A549 (cell line): ENCODE results near the gene FBXO11. TPM values are rescaled to one million over a fixed set of nuclear protein-coding genes. Genes with fewer than 3 reads are reported as not detected.

ENCODE experiments used
- ATAC-seq, 2 experiments: fragments of 200-7000 bp in 1 of 2; fragments of >200 bp in 1 of 2; cut with Nextera tagmentation in 1 of 2; cut with Tn5 transposase in 1 of 2; 3 replicates each; pipeline versions ENCODE4 v1.8.0 to v1.9.1; 2018 to 2020; ENCODE audit warnings: mild to moderate bottlenecking in 1 of 2, moderate library complexity in 1 of 2
- CTCF ChIA-PET: fragments of 300-600 bp; sonication (Branson Sonifier 250); formaldehyde crosslinking; extraction: SDS; loops from one replicate; lab custom pipeline; 2021; ENCODE audit warnings: antibody characterized with exemption, inconsistent platforms; lab: Yijun Ruan, JAX
- POLR2A ChIA-PET: fragments of 350-600 bp; formaldehyde crosslinking; extraction: SDS; loops from one replicate; lab custom pipeline; 2021; ENCODE audit warnings: antibody characterized with exemption, inconsistent platforms; lab: Yijun Ruan, JAX
- DNase-seq, 2 experiments: peaks; one replicate each; pipeline versions ENCODE4 v3.0.0 to v3.0.0-alpha.2; 2011 to 2016; ENCODE audit warnings: low read depth in 1 of 2, low spot score in 1 of 2
- FAIRE-seq: peaks from 2 replicates; lab custom pipeline; 2011; peaks lifted over from hg19 to GRCh38; lab: Jason Lieb, UNC
- H3K27ac ChIP-seq, 2 experiments: fragments of >200 bp; sonication (Bioruptor Twin); formaldehyde crosslinking; 3 replicates each; pipeline ENCODE4 v1.5.1; 2016 to 2017
- H3K4me1 ChIP-seq: fragments of >200 bp; sonication (Bioruptor Twin); formaldehyde crosslinking; 3 replicates; pipeline ENCODE4 v1.6.1; 2016
- H3K4me2 ChIP-seq: fragments of >200 bp; sonication (Bioruptor Twin); formaldehyde crosslinking; 3 replicates; pipeline ENCODE4 v1.6.1; 2016
- H3K4me3 ChIP-seq: fragments of >200 bp; sonication (Bioruptor Twin); formaldehyde crosslinking; 3 replicates; pipeline ENCODE4 v1.5.1; 2016
- H3K9me3 ChIP-seq: fragments of >200 bp; sonication (Bioruptor Twin); formaldehyde crosslinking; 3 replicates; pipeline ENCODE4 v1.6.1; 2016
- CEBPB ChIP-seq, 2 experiments: fragments of >200 bp in 1 of 2; sonication (Bioruptor Twin) in 1 of 2; formaldehyde crosslinking in 1 of 2; IDR thresholded peaks; 2 replicates each; pipeline ENCODE4 v1.6.1; 2012 to 2016
- CHD2 ChIP-seq: fragments of 150-350 bp; IDR thresholded peaks from 2 replicates; pipeline ENCODE4 v1.6.1; 2014; ENCODE audit warnings: low read length; ENCODE audit not compliant: partially characterized antibody
- EHF ChIP-seq: fragments of 250-450 bp; sonication (Bioruptor Pico); IDR thresholded peaks from 2 replicates; pipeline ENCODE4 v1.5.0; 2020; ENCODE audit warnings: mild to moderate bottlenecking
- EP300 ChIP-seq, 2 experiments: fragments of >200 bp; sonication (Bioruptor Twin); formaldehyde crosslinking; IDR thresholded peaks; 2 replicates in 1 of 2; 3 replicates in 1 of 2; pipeline ENCODE4 v1.6.1; 2016 to 2017
- ESRRA ChIP-seq: fragments of 150-350 bp; IDR thresholded peaks from 2 replicates; pipeline ENCODE4 v1.6.1; 2014; ENCODE audit warnings: mild to moderate bottlenecking, low read length, borderline replicate concordance
- FOSB ChIP-seq: fragments of 250-450 bp; sonication (Bioruptor Pico); IDR thresholded peaks from 2 replicates; pipeline ENCODE4 v1.5.0; 2020; ENCODE audit warnings: mild to moderate bottlenecking, moderate library complexity
- FOSL2 ChIP-seq, 2 experiments: fragments of 450-650 bp in 1 of 2; fragments of >200 bp in 1 of 2; sonication (Bioruptor Twin) in 1 of 2; formaldehyde crosslinking; IDR thresholded peaks; 2 replicates each; pipeline versions ENCODE4 v1.5.0 to v1.6.1; 2016 to 2020; ENCODE audit warnings: mild to moderate bottlenecking in 1 of 2, moderate library complexity in 1 of 2
- FOXS1 ChIP-seq: fragments of 250-450 bp; sonication (Bioruptor Pico); IDR thresholded peaks from 2 replicates; pipeline ENCODE4 v1.5.0; 2020; ENCODE audit warnings: mild to moderate bottlenecking, moderate library complexity
- HDAC2 ChIP-seq: fragments of 200-600 bp; sonication (generic); IDR thresholded peaks from 2 replicates; pipeline ENCODE4 v1.6.1; 2016
- HEYL ChIP-seq: fragments of 250-450 bp; sonication (Bioruptor Pico); IDR thresholded peaks from 2 replicates; pipeline ENCODE4 v1.8.0; 2021; ENCODE audit warnings: mild to moderate bottlenecking, moderate library complexity
- HOXB13 ChIP-seq: fragments of 250-450 bp; sonication (Bioruptor Pico); IDR thresholded peaks from 2 replicates; pipeline ENCODE4 v1.5.0; 2020; ENCODE audit warnings: low read depth, mild to moderate bottlenecking, moderate library complexity
- HOXB5 ChIP-seq: fragments of 250-450 bp; sonication (Bioruptor Pico); IDR thresholded peaks from 2 replicates; pipeline ENCODE4 v1.5.0; 2020; ENCODE audit warnings: mild to moderate bottlenecking, moderate library complexity
- KDM1A ChIP-seq: fragments of 200-600 bp; sonication (generic); IDR thresholded peaks from 2 replicates; pipeline ENCODE4 v1.6.1; 2016; ENCODE audit warnings: low read depth, mild to moderate bottlenecking
- MAZ ChIP-seq: fragments of 150-350 bp; IDR thresholded peaks from 2 replicates; pipeline ENCODE4 v1.6.1; 2014; ENCODE audit warnings: antibody characterized with exemption, low read depth, low read length, borderline replicate concordance
- NPAS2 ChIP-seq: fragments of 250-450 bp; sonication (Bioruptor Pico); IDR thresholded peaks from 2 replicates; pipeline ENCODE4 v1.8.0; 2022; ENCODE audit warnings: mild to moderate bottlenecking, moderate library complexity, borderline replicate concordance
- RNF2 ChIP-seq: fragments of 200-600 bp; sonication (generic); IDR thresholded peaks from 2 replicates; pipeline ENCODE4 v1.6.1; 2016; ENCODE audit warnings: low read depth, mild to moderate bottlenecking, antibody characterized with exemption, moderate library complexity, borderline replicate concordance
- ZC3H11A ChIP-seq: fragments of 450-650 bp; IDR thresholded peaks from 2 replicates; pipeline ENCODE4 v1.6.1; 2014; ENCODE audit warnings: antibody characterized with exemption, mild to moderate bottlenecking
- ZNF302 ChIP-seq: fragments of 250-450 bp; sonication (Bioruptor Pico); IDR thresholded peaks from 2 replicates; pipeline ENCODE4 v1.9.0; 2021; ENCODE audit warnings: inconsistent platforms, mild to moderate bottlenecking, moderate library complexity
- WGBS: methylation state at CpG from one replicate; pipeline ENCODE4 v1.1.6; 2017; ENCODE audit errors: missing lambda C conversion rate; 5-methylcytosine and 5-hydroxymethylcytosine counted together
- polyA plus RNA-seq, 4 experiments: library from polyadenylated mRNA; depleted of rRNA in 3 of 4; stranded (reverse); fragments of >200 nt; fragmentation: RNase III in 1 of 4; extraction: RNeasy Plus Mini Kit Qiagen cat#74134 plus additional on column Dnase treatment in 1 of 4; gene quantifications; 2 replicates in 3 of 4; 3 replicates in 1 of 4; pipeline ENCODE4 v1.2.3, GENCODE V29; 2011 to 2017
- TF ChIP-seq, protein P1 (sequence below): fragments of >200 bp; sonication (Bioruptor Twin); formaldehyde crosslinking; IDR thresholded peaks from 2 replicates; pipeline ENCODE4 v1.6.1; 2016
- TF ChIP-seq, protein P2 (sequence below): fragments of 450-650 bp; IDR thresholded peaks from 2 replicates; pipeline ENCODE4 v1.6.1; 2014; ENCODE audit warnings: antibody characterized with exemption
- TF ChIP-seq, protein P3 (sequence below): fragments of 250-450 bp; sonication (Bioruptor Pico); IDR thresholded peaks from 2 replicates; pipeline ENCODE4 v1.5.0; 2020; ENCODE audit warnings: low read depth, mild to moderate bottlenecking, moderate library complexity
- TF ChIP-seq, protein P4 (sequence below): IDR thresholded peaks from 2 replicates; pipeline ENCODE4 v1.6.1; 2012
- TF ChIP-seq, protein P5 (sequence below): fragments of >200 bp; sonication (Bioruptor Twin); formaldehyde crosslinking; IDR thresholded peaks from 3 replicates; pipeline ENCODE4 v1.6.1; 2016

FBXO11 gene
- polyA plus RNA-seq, 2 of the 4 experiments (the other 2 are of a cell fraction) = 51.1 to 61.4 TPM

DNA sequence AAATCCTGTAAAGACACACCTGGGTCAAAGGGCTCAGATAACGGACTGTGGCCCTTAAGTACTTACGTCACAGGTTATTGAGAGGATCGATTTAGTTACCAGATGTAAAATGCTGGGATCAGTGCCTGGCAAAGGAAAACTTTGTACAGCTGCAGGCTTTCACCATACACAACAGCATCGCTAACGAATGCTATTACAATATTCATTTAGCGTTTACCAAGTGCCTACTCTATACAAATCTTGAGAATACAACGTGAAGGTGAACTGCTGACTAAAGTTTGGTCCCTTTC is 124.0 kb downstream of the FBXO11 start:
- H3K27ac ChIP-seq = peak overlapping the region; percentile 89 to 91
- FAIRE-seq (no peak), ATAC-seq (peak in 1 of 2 experiments; percentile 0; a peak in 3 of 6 replicates), DNase-seq (no peak)
- H3K4me2 ChIP-seq = peak overlapping the region; percentile 86
- peak overlapping the region; percentile 81 for H3K4me3 ChIP-seq
- 21% methylated on average over 7 of the region's 7 CpGs for WGBS
- no peaks in the 10 kb centered on the region for H3K9me3 ChIP-seq
- no peak for TF ChIP-seq CHD2
- no peak for TF ChIP-seq CEBPB (IDR thresholded peaks at IDR 0.05)
- no peak for TF ChIP-seq ZC3H11A
- 0 out of 2 replicates have a peak, but pooled peaks have one; percentile 35 for TF ChIP-seq MAZ
- TF ChIP-seq, protein P1, sequence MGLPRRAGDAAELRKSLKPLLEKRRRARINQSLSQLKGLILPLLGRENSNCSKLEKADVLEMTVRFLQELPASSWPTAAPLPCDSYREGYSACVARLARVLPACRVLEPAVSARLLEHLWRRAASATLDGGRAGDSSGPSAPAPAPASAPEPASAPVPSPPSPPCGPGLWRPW = no peak
- no peak for TF ChIP-seq HOXB5 (CRISPR knock-in tag)
- POLR2A ChIA-PET = interaction anchor here (0.9 to 1.9 kb wide), 5 partner anchors 10 to 325 kb away, joined by 3 to 12 read pairs (median 10); no protein-coding TSS in a partner anchor
- H3K4me1 ChIP-seq = peaks cover 15% of the 10 kb centered on the region; the same call in 2 of the 3 replicates
- CTCF ChIA-PET = interaction anchor here (0.6 to 9.1 kb wide), 2 partner anchors 14 to 79 kb away, joined by 3 to 87 read pairs; no protein-coding TSS in a partner anchor

DNA sequence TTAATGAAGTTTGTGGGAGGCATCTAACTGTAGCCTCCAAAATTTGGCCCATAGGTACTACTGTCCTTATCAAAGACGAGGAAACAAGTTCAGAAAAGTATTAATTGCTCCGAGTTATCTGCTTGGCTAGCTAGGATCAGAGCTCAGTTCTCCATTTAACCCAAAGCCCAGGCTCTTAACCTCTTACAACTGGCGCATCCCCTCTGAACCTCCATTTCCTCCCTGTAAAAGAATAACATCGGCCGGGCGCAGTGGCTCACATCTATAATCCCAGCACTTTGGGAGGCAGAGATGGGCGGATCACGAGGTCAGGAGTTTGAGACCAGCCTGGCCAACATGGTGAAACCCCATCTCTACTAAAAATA is 126.9 kb downstream of the FBXO11 start:
- DNase-seq (no peak), ATAC-seq (no peak), FAIRE-seq (no peak)
- ChIA-PET POLR2A (interaction anchor here (0.6 kb wide), 1 partner anchor 423 kb away, joined by 3 read pairs; no protein-coding TSS in a partner anchor), CTCF (interaction anchor here (1.0 to 9.1 kb wide), 2 partner anchors 11 to 343 kb away, joined by 4 to 87 read pairs; no protein-coding TSS in a partner anchor)
- Histone ChIP-seq H3K27ac (no peak overlapping the region), H3K4me1 (peaks cover 6% of the 10 kb centered on the region; the same call in 2 of the 3 replicates), H3K4me3 (no peak overlapping the region), H3K4me2 (no peak overlapping the region), H3K9me3 (no peaks in the 10 kb centered on the region)
- WGBS = 92% methylated on average over 8 of the region's 8 CpGs
- TF ChIP-seq NPAS2 (no peak), FOSB (CRISPR knock-in tag) (no peak), RNF2 (no peak), FOXS1 (CRISPR knock-in tag) (no peak), HEYL (no peak), EHF (CRISPR knock-in tag) (no peak), ZNF302 (no peak), EP300 (IDR thresholded peaks at IDR 0.05) (no peak)
- TF ChIP-seq, protein P2, sequence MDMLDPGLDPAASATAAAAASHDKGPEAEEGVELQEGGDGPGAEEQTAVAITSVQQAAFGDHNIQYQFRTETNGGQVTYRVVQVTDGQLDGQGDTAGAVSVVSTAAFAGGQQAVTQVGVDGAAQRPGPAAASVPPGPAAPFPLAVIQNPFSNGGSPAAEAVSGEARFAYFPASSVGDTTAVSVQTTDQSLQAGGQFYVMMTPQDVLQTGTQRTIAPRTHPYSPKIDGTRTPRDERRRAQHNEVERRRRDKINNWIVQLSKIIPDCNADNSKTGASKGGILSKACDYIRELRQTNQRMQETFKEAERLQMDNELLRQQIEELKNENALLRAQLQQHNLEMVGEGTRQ = no peak
- TF ChIP-seq, protein P3, sequence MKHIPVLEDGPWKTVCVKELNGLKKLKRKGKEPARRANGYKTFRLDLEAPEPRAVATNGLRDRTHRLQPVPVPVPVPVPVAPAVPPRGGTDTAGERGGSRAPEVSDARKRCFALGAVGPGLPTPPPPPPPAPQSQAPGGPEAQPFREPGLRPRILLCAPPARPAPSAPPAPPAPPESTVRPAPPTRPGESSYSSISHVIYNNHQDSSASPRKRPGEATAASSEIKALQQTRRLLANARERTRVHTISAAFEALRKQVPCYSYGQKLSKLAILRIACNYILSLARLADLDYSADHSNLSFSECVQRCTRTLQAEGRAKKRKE = no peak

DNA sequence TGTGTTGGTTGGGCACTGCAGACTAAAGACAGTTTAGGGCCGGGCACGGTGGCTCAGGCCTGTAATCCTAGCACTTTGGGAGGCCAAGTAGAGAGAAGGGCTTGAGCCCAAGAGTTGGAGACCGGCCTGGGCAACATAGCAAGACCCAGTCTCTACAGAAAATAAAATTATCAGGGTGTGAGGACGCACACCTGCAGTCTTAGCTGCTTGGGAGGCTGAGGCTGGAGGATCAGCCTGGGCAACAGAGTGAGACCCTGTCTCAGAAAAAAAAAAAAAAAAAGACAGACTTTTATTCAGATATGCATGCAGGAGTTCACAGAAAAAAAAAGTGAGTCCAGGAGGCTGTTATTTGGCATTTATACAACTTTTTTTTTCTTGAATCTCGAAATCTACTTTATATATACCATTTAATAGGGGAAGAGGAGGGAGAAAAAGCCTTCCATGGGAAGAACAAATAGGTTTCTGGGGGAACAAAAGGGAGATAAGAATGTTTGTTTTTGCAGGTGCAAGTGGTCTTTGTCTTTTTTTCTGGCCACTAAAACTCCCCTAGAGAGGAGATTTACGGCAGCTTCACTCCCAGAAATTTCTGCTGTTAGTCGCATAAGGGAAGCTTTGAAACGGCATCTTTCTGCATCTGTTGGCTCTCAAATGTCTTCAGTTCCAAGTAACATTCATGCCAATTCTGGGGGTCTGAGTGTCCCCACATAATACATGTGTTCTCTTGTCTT is 127.4 kb downstream of the FBXO11 start:
- TF ChIP-seq EP300 (IDR thresholded peaks at IDR 0.05) = no peak
- no peak for TF ChIP-seq KDM1A
- no peak for TF ChIP-seq FOSL2 (IDR thresholded peaks at IDR 0.05)
- no peak for TF ChIP-seq FOSL2 (CRISPR knock-in tag; IDR thresholded peaks at IDR 0.05)
- no peak for TF ChIP-seq CHD2
- TF ChIP-seq HOXB13 (CRISPR knock-in tag) = no peak
- TF ChIP-seq HDAC2 = no peak
- no peak for TF ChIP-seq ZC3H11A
- TF ChIP-seq ESRRA = no peak
- TF ChIP-seq, protein P4, sequence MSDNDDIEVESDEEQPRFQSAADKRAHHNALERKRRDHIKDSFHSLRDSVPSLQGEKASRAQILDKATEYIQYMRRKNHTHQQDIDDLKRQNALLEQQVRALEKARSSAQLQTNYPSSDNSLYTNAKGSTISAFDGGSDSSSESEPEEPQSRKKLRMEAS = no peak
- TF ChIP-seq, protein P5, sequence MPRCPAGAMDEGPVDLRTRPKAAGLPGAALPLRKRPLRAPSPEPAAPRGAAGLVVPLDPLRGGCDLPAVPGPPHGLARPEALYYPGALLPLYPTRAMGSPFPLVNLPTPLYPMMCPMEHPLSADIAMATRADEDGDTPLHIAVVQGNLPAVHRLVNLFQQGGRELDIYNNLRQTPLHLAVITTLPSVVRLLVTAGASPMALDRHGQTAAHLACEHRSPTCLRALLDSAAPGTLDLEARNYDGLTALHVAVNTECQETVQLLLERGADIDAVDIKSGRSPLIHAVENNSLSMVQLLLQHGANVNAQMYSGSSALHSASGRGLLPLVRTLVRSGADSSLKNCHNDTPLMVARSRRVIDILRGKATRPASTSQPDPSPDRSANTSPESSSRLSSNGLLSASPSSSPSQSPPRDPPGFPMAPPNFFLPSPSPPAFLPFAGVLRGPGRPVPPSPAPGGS = no peak
- Histone ChIP-seq H3K27ac (no peak overlapping the region), H3K4me3 (no peak overlapping the region), H3K4me2 (no peak overlapping the region), H3K9me3 (no peaks in the 10 kb centered on the region), H3K4me1 (peaks cover 4% of the 10 kb centered on the region; the same call in 1 of the 3 replicates)
- DNase-seq (no peak), FAIRE-seq (no peak), ATAC-seq (no peak)
- CTCF ChIA-PET = interaction anchor here (9.1 kb wide), 1 partner anchor 11 kb away, joined by 87 read pairs; no protein-coding TSS in a partner anchor
- POLR2A ChIA-PET = no interaction called here
- WGBS = 75% methylated on average over 8 of the region's 8 CpGs
